GM19043 (cell line): ENCODE data around the gene KRT86.
"Not testable (repeated sequence)": the region's sequence is repeated elsewhere in the genome, so short reads cannot be mapped to it uniquely, and the experiment has no call there.

Experiments
- ATAC-seq: cut with Tn5 transposase; IDR thresholded peaks from one replicate; pipeline ENCODE4 v1.9.1; 2021; ENCODE audit warnings: low read depth; ENCODE audit not compliant: unreplicated experiment

The KRT86 gene

GRCh38 chr12:52250048-52250990 lies 24.1 kb upstream of the KRT86 start:
- no peak for ATAC-seq

- no peak for ATAC-seq
Observed at GRCh38 chr12:52251367-52252051, 22.9 kb upstream of the KRT86 start.

DNA sequence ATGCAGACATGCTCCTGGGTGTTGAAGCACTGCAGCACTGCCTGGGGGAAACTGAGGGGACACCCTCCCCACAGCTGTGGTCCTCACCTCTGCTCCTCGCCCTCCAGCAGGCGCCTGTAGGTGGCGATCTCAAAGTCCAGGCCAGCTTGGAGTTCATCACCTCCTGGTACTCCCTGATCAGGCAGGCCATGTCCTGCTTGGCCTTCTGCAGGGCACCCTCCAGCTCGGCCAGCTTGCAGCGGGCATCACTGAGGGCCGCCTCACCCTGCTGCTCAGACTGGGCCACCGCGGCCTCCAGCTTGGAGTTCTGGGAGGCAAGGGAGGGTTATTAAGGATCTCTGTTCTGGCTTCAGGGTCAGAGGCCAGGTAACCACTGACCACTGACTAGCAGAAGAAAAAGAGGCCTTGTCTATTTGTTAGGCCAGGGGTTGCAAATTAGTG lies 22.2 kb upstream of the KRT86 start:
- ATAC-seq = not testable (repeated sequence)

- no peak for ATAC-seq
Observed at GRCh38 chr12:52252728-52253343, 21.6 kb upstream of the KRT86 start.

DNA sequence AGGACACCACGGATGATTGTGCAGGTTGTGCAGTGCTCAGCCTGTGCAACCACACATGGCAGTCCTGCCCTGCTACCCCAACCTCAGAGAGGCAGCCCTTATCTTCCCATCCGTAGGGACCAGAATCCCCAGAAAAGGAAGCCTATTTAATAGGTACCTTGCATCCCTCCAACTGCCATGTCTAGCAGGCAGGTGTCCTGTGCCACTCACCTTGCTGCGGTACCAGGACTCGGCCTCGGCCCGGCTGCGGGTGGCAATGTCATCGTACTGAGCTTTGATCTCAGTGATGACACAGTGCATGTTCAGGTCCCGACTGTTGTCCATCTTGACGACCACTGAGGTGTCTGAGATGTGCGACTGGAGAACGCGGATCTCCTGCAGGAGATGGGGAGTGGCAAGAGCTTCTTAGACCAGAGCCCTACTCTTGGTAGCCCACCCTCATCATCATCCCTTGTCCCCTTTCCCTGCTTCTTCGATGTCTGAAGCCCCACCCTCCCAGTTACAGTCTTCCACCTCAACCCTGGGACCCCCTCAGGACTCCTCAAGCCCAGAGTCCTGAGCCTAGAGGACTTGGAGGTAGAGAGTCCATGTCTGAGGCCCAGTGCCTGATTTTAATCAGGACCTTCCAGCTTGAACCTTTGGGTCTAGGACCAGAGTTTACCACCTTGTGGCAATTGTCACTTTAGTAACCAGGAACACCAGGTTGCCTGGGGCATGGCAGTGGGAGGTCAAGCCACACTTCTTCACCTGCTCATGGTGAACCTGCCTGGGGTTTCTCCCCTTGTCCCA lies 20.9 kb upstream of the KRT86 start:
- ATAC-seq = no peak

- ATAC-seq = no peak
Observed at GRCh38 chr12:52254180-52254964, 20.1 kb upstream of the KRT86 start.

DNA sequence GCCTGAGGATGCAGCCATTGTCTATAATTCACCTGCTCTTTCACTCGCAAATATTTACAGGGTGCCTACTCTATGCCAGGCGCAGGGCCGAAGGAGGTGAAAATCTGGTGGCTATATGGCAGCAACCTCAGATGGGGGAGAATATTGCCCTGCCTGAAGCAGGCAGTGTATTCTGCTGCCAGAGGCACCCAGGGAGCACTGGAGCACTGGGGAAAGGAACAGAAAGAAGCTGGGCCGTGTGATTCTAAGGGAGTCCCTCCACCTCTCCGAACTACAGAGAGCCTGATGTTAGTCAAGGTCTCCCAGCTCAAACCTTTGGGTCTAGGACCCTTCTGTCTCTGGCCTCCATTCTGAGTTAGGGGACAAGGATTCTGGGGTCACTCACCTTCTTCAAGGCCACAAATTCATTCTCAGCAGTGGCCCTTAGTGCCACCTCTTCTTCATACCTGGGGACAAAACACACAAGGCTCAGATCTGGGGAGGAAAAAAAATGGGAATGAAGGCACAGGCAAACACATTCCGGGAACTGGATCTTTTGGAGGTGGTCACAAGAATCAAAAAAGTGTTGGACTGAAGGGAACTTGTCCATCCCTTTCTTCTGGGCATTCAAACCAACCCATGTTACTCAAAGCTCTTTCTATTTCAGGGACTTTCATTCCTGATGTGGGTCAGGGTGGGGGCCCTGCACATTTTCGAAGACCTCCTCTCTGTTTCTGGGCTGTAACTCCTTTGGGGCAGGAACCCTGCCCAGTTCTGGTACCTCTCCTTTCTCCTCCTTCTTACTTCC lies 19.3 kb upstream of the KRT86 start:
- ATAC-seq = no peak

DNA sequence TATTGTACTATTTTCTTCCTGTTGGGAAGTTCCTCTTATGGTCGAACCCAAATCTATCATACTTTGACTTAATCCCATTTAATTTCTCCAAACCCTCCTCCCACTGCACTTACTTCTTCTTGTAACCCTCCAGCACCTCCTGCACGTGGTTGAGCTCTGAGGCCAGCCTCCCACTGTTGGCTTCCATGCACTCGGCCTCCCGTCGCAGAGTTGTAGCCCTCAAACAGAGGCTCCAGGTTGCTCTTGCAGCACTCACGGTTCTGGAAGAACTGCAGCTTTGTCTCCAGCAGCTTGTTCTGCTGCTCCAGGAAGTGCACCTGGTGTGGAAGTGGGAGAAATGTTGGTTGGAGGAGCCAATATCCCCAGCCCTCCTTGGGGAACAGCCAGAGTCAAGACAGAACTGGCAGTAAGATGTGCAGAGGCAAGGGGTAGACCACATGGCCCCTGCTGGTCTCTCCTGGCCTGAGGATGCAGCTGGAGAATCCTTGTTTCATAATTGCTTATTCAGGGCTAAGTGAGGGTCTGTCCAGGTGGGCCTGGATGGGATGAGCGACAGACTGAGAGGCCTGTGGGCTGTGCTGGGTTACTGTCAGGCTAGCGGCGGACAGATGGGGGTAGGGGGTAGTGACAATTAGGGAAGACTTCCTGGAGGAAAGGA lies 18.4 kb upstream of the KRT86 start:
- no peak for ATAC-seq

- no peak for ATAC-seq
Observed at GRCh38 chr12:52256584-52256935, 17.9 kb upstream of the KRT86 start.

GRCh38 chr12:52257074-52257551 lies 17.3 kb upstream of the KRT86 start:
- no peak for ATAC-seq

GRCh38 chr12:52257922-52258321 lies 16.5 kb upstream of the KRT86 start:
- not testable (repeated sequence) for ATAC-seq

- ATAC-seq = no peak
Observed at GRCh38 chr12:52258335-52258901, 16.0 kb upstream of the KRT86 start.

DNA sequence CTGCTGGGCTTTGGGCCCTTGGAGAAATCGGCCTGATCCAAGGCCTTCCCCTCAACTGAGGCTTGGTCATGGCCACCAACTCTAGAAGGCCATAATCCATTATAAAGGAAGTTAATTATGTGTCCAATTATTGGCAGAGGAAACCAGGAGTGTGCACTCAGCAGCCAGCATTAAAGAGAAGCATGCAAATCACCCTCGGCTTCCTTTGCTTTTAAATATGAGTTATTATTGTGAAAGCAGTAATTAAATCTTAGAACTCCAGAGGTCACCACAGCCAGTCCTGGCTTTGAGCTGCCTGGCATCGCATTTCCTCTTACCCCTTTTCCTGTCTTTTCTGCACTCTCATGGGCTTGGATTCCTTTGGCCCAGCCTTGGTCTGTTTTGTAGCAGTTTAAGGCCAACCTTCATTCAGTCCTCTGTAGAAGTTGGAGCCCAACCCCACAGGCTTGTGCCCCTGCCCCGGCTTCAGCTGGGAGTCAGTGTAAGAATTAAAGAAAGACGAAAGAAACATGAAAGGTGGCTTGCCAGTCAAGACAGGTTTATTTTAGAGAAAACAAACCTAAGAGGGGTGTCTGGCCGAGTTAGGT lies 14.7 kb upstream of the KRT86 start:
- ATAC-seq = no peak

DNA sequence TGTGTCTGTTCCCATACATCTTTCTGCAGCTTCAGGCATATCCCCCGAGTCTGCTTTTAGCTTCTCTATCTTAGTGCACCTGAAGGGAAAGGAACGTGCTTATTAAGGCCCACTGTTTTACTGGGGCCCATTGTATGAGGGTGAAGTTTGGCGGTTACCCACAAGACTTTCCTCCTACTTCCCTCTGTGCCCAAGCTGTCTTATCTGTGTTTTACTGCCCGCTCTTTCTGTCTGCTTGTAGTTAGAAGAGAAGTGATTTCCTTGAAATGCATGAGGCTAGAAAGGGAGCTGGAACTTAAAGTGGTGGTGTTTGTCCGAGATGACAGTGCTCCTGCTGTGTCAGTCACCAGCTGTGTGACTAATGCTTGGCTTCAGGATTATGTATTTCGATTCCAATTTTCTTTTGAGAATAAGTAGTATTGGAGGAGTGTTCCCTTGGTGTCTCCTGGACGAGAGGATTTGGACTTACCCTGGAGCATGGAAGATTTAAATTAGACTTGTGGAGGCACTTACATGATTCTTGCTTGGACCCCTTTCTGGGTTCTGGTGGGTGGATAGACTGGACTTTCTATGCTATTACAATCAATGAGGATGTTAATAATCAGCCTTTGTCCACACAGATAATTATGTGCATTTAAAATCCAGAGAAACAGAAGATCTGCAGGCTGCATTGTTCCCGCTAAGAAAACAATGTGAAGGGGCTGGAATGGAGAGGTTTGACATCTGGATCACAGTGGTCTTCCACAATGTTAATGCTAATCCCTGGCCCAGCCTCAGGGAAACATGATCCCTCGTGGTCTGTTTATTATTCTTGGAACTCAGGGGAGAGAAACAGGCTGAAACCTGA lies 13.9 kb upstream of the KRT86 start:
- no peak for ATAC-seq

DNA sequence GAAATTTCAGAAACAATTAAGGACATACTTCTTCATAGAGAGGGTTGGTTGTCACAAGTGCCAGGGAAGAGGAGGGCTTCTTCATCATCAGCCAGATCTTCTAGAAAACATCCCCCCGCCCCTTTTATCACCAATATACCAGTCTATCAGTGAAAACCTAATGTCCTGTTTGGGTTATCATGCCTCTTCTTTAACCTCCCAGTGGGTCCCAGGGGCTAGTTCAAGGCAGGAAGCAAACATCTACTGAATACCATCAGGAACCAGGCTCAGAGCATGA lies 13.3 kb upstream of the KRT86 start:
- ATAC-seq = no peak

- ATAC-seq = no peak
Observed at GRCh38 chr12:52262286-52262685, 12.2 kb upstream of the KRT86 start.

DNA sequence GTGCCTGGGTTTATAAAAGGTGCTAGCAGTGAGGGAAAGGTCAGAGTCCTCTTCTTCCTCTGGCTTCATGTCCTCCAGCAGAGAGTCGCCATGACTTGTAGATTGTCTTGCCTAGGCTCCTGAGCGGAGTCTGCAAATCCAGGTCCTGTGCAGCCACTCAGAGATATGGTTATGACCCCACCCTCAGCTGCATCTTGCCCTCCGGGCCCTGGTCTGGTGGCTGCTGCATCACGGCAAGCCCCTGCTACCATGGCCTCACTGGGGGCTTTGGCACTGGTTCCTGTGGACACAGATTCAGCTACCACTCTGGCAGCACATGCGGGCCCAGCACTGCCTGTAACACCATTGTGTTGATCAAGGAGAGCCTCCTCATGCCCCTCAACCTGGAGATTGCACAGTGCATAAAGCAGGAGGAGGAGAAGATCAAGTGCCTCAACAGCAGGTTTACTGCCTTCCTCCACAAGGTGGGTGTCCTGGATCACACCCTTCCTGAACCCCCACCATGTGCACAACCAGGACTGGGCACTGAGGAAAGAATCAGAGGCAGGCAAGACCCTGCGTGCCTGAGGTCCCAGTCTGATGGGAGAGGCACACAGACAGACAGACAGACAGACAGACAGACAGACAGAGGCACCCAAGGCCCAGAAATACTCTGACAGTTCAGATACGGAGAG lies 10.5 kb upstream of the KRT86 start:
- ATAC-seq = no peak
